HG03565 (cell line): ENCODE measurements around the gene MYRIP.

Experiments used
- ATAC-seq: cut with Tn5 transposase; IDR thresholded peaks from one replicate; pipeline ENCODE4 v1.9.1; 2021; ENCODE audit warnings: mild to moderate bottlenecking, moderate library complexity; ENCODE audit not compliant: unreplicated experiment

MYRIP gene

GRCh38 chr3:40172560-40172959 lies 363.2 kb downstream of the MYRIP start:
- ATAC-seq = no peak

GRCh38 chr3:40173227-40173721 lies 363.9 kb downstream of the MYRIP start:
- no peak for ATAC-seq

GRCh38 chr3:40178012-40178594 lies 368.7 kb downstream of the MYRIP start:
- ATAC-seq = no peak

- peak; percentile 59 for ATAC-seq
Observed at GRCh38 chr3:40179016-40179415, 369.6 kb downstream of the MYRIP start.

GRCh38 chr3:40181182-40181581 lies 371.8 kb downstream of the MYRIP start:
- ATAC-seq = no peak

- peak; percentile 60 for ATAC-seq
Observed at GRCh38 chr3:40185029-40185695, 375.8 kb downstream of the MYRIP start.

- ATAC-seq = no peak
Observed at GRCh38 chr3:40186508-40186907, 377.1 kb downstream of the MYRIP start.

GRCh38 chr3:40187945-40188344 lies 378.5 kb downstream of the MYRIP start:
- ATAC-seq = peak; percentile 62

GRCh38 chr3:40189118-40189517 lies 379.7 kb downstream of the MYRIP start:
- ATAC-seq = no peak

GRCh38 chr3:40190056-40190455 lies 380.6 kb downstream of the MYRIP start:
- no peak for ATAC-seq

- no peak for ATAC-seq
Observed at GRCh38 chr3:40191251-40191650, 381.8 kb downstream of the MYRIP start.

- ATAC-seq = peak; percentile 42
Observed at GRCh38 chr3:40191850-40192448, 382.5 kb downstream of the MYRIP start.

GRCh38 chr3:40192628-40193027 lies 383.2 kb downstream of the MYRIP start:
- no peak for ATAC-seq

- ATAC-seq = no peak
Observed at GRCh38 chr3:40196966-40197365, 387.6 kb downstream of the MYRIP start.

- no peak for ATAC-seq
Observed at GRCh38 chr3:40200692-40201316, 391.4 kb downstream of the MYRIP start.

GRCh38 chr3:40201770-40202169 lies 392.4 kb downstream of the MYRIP start:
- ATAC-seq = no peak

GRCh38 chr3:40206522-40206921 lies 397.1 kb downstream of the MYRIP start:
- ATAC-seq = no peak

GRCh38 chr3:40207796-40208195 lies 398.4 kb downstream of the MYRIP start:
- ATAC-seq = no peak

- no peak for ATAC-seq
Observed at GRCh38 chr3:40208251-40208650, 398.8 kb downstream of the MYRIP start.

GRCh38 chr3:40211579-40211978 lies 402.2 kb downstream of the MYRIP start:
- ATAC-seq = no peak

- no peak for ATAC-seq
Observed at GRCh38 chr3:40213556-40213955, 404.1 kb downstream of the MYRIP start.

GRCh38 chr3:40215015-40215414 lies 405.6 kb downstream of the MYRIP start:
- ATAC-seq = no peak
